ENCODE measurements around the gene SGMS1. TPM values are rescaled to one million over a fixed set of nuclear protein-coding genes. Genes with fewer than 3 reads are reported as not detected.
"Not testable (repeated sequence)": the region's sequence is repeated elsewhere in the genome, so short reads cannot be mapped to it uniquely, and the experiment has no call there.

The SGMS1 gene
- total RNA-seq, 1 donor, result 68.0 TPM

GRCh38 chr10:50648089-50648934 lies 24.6 kb upstream of the SGMS1 start:
- Histone ChIP-seq H4K20me1 (ENCODE audit: insufficient read depth, low read length) (no peaks in the 10 kb centered on the region), H3K79me2 (ENCODE audit: insufficient read depth, low read length) (no peaks in the 10 kb centered on the region), H3K4me3 (ENCODE audit: insufficient read depth, low read length) (no peak overlapping the region), H3K4me1 (ENCODE audit: insufficient read depth, low read length) (no peaks in the 10 kb centered on the region), H3K4me2 (ENCODE audit: insufficient read depth, low read length) (no peak overlapping the region), H3K9me3 (ENCODE audit: low read depth, low read length) (no peaks in the 10 kb centered on the region), H3K27me3 (ENCODE audit: insufficient read depth, low read length) (no peaks in the 10 kb centered on the region), H3K27ac (ENCODE audit: low read depth, low read length) (no peak overlapping the region), H2AFZ (ENCODE audit: low read length) (no peak overlapping the region), H3K36me3 (ENCODE audit: insufficient read depth, low read length) (no peaks in the 10 kb centered on the region)
- DNase-seq (ENCODE audit: insufficient read length, low spot score, missing footprints), result no peak
- TF ChIP-seq CTCF (IDR thresholded peaks at IDR 0.05; ENCODE audit: extremely low read depth, low read depth, low read length), result no peak

GRCh38 chr10:50647350-50647749 lies 23.6 kb upstream of the SGMS1 start:
- H2AFZ ChIP-seq (ENCODE audit: low read length); H3K9me3 ChIP-seq (ENCODE audit: low read depth, low read length); H4K20me1 ChIP-seq (ENCODE audit: insufficient read depth, low read length); H3K36me3 ChIP-seq (ENCODE audit: insufficient read depth, low read length); H3K4me1 ChIP-seq (ENCODE audit: insufficient read depth, low read length); H3K79me2 ChIP-seq (ENCODE audit: insufficient read depth, low read length); H3K4me3 ChIP-seq (ENCODE audit: insufficient read depth, low read length); H3K27ac ChIP-seq (ENCODE audit: low read depth, low read length); H3K27me3 ChIP-seq (ENCODE audit: insufficient read depth, low read length); H3K4me2 ChIP-seq (ENCODE audit: insufficient read depth, low read length); DNase-seq (ENCODE audit: insufficient read length, low spot score, missing footprints): not testable (repeated sequence)

- Histone ChIP-seq H3K27me3 (ENCODE audit: insufficient read depth, low read length) (no peaks in the 10 kb centered on the region), H2AFZ (ENCODE audit: low read length) (no peak overlapping the region), H3K4me2 (ENCODE audit: insufficient read depth, low read length) (no peak overlapping the region), H4K20me1 (ENCODE audit: insufficient read depth, low read length) (no peaks in the 10 kb centered on the region), H3K27ac (ENCODE audit: low read depth, low read length) (no peak overlapping the region), H3K4me1 (ENCODE audit: insufficient read depth, low read length) (no peaks in the 10 kb centered on the region), H3K36me3 (ENCODE audit: insufficient read depth, low read length) (no peaks in the 10 kb centered on the region), H3K4me3 (ENCODE audit: insufficient read depth, low read length) (no peak overlapping the region), H3K9me3 (ENCODE audit: low read depth, low read length) (no peaks in the 10 kb centered on the region), H3K79me2 (ENCODE audit: insufficient read depth, low read length) (no peaks in the 10 kb centered on the region)
- no peak for TF ChIP-seq CTCF (IDR thresholded peaks at IDR 0.05; ENCODE audit: extremely low read depth, low read depth, low read length)
- DNase-seq (ENCODE audit: insufficient read length, low spot score, missing footprints), result no peak
Observed at GRCh38 chr10:50645236-50645635, 21.5 kb upstream of the SGMS1 start.

GRCh38 chr10:50641626-50642025 lies 17.9 kb upstream of the SGMS1 start:
- Histone ChIP-seq H3K4me1 (ENCODE audit: insufficient read depth, low read length) (peaks cover 6% of the 10 kb centered on the region), H3K4me2 (ENCODE audit: insufficient read depth, low read length) (no peak overlapping the region), H3K4me3 (ENCODE audit: insufficient read depth, low read length) (no peak overlapping the region), H3K36me3 (ENCODE audit: insufficient read depth, low read length) (no peaks in the 10 kb centered on the region), H3K79me2 (ENCODE audit: insufficient read depth, low read length) (no peaks in the 10 kb centered on the region), H3K9me3 (ENCODE audit: low read depth, low read length) (no peaks in the 10 kb centered on the region), H4K20me1 (ENCODE audit: insufficient read depth, low read length) (no peaks in the 10 kb centered on the region), H2AFZ (ENCODE audit: low read length) (no peak overlapping the region), H3K27me3 (ENCODE audit: insufficient read depth, low read length) (no peaks in the 10 kb centered on the region), H3K27ac (ENCODE audit: low read depth, low read length) (no peak overlapping the region)
- TF ChIP-seq CTCF (IDR thresholded peaks at IDR 0.05; ENCODE audit: extremely low read depth, low read depth, low read length), result no peak
- no peak for DNase-seq (ENCODE audit: insufficient read length, low spot score, missing footprints)
